SK-N-SH treated with all-trans-retinoic acid at 6 μM for 48 hours (cell line): ENCODE results near the gene VTI1A.

Experiments used
- ISL1 ChIP-seq: fragments of 250-450 bp; sonication (Bioruptor Pico); IDR thresholded peaks from 2 replicates; pipeline ENCODE4 v2.1.2; 2022; ENCODE audit warnings: mild to moderate bottlenecking, moderate library complexity
- ZFP3 ChIP-seq: fragments of 250-450 bp; sonication (Bioruptor Pico); IDR thresholded peaks from 2 replicates; pipeline ENCODE4 v1.5.0; 2020; ENCODE audit warnings: mild to moderate bottlenecking, moderate library complexity
- TF ChIP-seq, protein P1 (sequence below): fragments of 250-450 bp; sonication (Bioruptor Pico); IDR thresholded peaks from 2 replicates; pipeline ENCODE4 v1.5.1; 2021; ENCODE audit warnings: mild to moderate bottlenecking, moderate library complexity

DNA sequence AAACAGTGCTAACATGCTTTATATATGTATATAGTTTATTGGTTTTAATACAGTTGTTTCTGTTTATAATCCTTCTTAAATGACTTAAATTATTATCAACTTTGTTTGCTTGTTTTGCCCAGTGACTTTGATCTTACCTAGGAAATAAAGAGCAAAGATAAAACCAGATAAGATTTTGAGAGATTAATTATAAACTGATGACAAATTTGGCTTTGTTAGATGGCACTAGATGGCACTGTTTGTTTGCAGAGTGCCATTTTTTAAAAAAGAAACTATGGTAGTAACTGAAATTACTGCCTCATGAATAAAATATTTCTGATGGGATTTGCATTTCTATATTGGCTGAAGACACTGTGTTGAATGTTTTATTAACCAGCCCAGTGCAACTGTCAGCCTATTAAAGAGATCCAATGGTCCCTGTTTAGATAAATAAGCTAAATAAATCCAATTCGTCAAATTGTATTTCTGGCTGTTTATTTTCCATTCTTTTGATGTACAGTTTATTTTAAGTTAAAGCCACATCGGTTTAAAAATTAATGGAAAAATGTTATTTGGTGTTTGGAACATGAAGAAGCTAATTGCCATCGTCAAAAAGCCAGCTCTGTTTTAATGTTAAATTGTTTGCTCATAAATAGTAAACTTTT is 28.7 kb downstream of the VTI1A start:
- TF ChIP-seq ISL1 (CRISPR knock-in tag), result no peak
- TF ChIP-seq, protein P1, sequence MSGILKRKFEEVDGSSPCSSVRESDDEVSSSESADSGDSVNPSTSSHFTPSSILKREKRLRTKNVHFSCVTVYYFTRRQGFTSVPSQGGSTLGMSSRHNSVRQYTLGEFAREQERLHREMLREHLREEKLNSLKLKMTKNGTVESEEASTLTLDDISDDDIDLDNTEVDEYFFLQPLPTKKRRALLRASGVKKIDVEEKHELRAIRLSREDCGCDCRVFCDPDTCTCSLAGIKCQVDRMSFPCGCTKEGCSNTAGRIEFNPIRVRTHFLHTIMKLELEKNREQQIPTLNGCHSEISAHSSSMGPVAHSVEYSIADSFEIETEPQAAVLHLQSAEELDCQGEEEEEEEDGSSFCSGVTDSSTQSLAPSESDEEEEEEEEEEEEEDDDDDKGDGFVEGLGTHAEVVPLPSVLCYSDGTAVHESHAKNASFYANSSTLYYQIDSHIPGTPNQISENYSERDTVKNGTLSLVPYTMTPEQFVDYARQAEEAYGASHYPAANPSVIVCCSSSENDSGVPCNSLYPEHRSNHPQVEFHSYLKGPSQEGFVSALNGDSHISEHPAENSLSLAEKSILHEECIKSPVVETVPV, result no peak
- TF ChIP-seq ZFP3 (CRISPR knock-in tag), result no peak
